NCI-H1694 treated with DMSO at 0.1 percent for 48 hours (cell line): ENCODE results near the gene KDM5B.

Experiments
- DNase-seq: peaks from one replicate; lab custom pipeline; 2025; lab: John Stamatoyannopoulos, UW

Gene KDM5B

DNA sequence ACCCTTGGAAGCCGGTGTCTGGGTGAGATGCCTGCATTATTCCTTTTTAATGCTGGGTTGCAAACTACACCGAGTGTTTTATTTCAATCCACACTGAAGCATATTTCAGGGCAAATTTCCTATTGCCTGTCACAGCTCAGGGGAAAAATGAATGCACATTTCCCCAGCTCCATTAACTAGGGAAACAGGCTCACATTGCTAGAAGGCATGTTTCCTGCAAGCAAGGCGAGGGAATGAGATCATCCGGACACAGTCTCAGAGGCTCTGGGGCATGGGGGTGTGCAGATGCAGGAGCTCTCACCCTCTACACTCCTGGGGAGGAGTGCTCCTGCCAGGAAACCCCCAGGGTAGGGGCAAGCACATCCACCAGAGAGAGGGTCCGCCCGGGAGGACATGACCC lies 122.6 kb downstream of the KDM5B start:
- no peak for DNase-seq

DNA sequence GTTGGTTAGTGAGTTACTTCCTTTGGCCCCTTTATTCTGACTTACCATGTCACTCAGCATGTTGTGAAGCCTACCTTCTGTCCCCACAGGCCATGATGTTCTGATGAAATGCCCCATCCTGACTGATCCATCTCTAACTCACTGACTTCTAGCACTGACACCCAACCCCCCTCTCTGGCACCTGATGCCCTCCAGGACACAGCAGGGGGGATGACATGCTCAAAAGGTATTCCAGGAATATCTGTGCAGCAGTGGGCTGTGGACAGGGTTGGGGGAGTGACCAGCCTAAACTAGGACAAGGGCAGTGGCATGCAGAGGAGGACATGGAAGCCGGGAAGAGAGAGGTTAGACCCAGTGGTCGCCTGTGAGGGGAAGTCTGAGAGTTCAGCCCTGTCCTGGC lies 123.5 kb downstream of the KDM5B start:
- no peak for DNase-seq

DNA sequence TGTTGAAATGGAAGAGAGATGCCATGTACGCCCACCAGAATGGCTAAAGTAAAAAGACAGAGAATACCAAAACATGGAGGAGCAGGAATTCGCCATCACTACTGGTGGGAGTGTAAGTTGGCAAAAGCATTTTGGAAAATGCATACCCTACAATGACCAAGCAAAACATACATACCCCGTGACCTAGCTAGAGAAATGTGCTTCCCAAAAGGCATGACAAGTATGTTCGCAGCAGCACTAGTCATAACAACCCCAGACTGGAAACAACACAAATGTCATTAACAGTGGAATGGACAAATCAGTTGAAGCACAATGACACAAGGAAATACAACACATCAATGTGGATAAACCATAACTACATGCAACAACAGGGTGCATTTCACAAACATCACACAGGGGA lies 125.2 kb downstream of the KDM5B start:
- DNase-seq, result no peak

DNA sequence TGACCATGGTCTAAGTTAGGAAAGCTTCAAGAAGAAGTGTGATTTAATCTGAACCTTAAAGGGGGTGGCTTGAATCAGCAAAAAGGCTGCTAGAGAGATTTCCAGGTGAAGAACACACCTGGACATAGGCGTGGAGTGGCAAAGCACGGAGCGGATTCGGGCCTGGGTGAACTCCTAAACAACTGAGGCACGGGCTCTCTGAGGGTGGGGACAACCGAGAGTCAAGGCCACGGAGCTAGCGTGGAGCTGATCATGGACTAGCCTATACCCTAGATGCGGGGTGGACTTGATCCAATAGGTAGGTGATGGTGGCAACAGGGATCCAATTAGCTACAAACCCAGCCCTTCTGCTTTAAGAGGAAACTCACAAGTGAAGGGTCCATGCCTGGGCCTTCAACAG lies 125.7 kb downstream of the KDM5B start:
- no peak for DNase-seq

DNA sequence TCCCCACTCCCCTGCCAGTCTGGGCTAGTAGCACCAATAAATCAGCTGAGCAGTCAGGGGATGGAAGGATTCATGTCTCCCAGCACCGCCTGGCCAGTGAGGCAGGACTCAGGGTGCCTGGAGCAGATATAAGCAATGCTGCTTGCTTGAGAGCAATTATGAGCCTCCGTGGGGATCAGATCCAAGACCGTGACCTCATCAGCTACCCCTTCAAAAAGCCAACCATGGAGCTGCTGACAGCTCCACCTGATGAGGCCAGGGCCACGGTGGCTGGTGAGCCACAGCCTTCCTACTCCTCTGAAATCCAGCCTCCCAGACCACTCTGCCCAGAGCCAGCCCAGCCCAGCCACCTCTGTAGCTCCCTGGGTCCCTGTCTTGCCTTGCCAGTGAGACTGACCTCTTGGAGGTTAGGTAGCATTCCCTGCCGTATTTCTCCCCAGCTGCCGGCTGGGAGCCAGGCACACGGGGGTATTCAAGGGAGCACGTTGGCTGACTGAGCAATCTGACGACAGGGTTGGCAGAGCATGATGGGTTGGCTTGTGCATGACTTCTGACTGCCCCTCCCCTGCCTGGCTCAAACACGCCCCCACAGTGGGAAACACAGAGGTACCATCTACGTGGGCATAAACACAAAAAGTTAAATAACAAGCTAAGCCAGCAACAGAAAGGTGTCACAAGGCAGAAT lies 126.3 kb downstream of the KDM5B start:
- no peak for DNase-seq

DNA sequence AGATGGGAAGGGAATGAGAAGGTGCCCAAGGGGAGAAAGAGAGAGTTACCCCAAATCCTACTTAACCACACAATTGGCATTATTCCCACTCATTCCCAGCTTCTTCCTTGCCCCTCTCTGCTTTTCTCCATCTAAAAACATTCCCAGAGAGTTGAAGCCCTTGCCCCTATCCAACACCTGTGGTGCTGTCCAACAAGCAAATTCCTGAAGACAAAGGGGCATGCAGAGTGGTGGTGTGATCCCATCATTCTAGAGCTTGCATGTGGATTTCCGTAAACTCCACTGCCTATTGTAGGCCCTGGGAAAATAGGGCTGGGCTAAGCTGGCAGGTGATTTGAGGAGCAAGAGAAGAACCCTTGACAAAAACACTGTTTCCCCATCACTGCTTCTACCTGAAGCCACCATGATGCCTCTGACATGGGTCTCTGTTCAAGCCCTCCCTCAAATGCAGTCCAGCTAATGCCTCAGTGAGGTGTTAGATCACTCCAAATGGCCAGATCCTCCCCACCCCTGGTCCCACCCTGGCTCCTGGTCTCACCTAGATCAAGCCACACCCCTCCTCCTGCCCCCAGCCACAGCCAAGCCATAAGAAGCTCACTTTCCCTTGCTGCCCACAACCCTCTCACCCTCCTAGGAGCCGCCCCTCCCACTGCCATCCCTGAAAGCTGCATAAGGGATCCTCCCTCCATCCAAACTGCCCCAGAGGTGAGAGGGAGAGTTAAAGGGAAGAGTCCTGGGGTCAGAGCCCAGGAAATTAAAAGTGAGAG lies 127.5 kb downstream of the KDM5B start:
- no peak for DNase-seq

DNA sequence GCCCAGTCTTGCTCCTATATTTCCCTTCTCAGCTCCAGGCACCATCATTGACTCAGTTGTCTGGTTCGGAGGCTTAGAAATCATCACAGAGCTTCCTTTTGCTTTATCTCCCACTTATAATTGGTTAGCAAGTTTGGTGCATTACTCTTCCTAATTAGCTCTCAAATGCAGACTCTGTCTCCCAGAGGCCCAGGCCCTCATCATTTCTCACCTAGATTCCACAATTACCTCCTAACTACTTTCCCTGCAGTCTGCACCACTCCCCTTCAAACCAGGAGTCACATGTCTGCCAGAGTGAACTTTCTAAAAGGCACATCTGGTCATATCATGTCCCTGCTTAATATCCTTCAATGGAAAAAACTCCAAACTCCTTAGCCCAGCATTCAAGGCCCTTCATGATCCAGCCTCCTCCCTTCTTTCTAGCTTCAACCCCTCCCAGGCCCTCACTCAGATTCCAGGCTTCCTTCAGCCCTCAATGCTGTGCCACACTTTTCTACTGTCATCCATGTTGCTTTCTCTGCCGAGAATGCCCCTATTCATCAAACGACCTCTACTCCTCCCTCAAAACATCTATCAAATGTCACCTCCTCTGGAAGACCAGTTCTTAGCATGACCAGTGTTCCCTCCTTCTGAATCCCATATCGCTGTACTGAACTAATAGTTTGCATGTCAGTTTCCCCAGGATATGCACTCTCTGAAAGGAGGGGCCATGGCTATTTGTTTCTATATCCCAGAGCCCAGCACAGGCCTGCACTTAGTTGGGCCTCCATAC lies 128.6 kb downstream of the KDM5B start:
- DNase-seq, result no peak

DNA sequence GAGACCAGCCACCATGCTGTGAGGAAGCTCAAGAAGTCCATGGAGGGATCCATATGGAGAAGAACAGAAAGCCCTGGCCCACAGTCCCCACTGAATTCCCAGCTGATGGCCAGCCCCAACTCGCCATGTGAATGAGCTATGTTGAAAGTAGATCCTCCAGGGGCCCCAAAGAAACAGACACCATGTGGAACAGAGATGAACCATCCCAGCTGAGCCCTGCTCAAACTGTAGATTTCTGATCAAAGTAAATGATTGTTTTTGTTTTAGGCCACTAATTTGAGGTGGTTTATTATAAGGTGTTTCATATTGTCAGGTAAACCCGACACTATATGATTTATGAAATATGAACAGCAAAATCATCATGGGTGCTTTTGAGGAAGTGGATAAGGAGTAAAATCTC lies 130.8 kb downstream of the KDM5B start:
- DNase-seq, result no peak
